Tibial artery (tissue), 4 donors: ENCODE measurements around the gene EI24.
A peak's percentile ranks its signal among the peaks of the same experiment; 100 is the strongest.

Experiments
- DNase-seq, 2 donors: peaks; one replicate each; pipeline ENCODE4 v3.0.0-alpha.2; 2019
- H3K27ac ChIP-seq, 2 donors: fragments of 200-600 bp; sonication (generic) in 1 of 2; 1 replicate in 1 of 2; 2 replicates in 1 of 2; pipeline ENCODE4 v1.5.1; 2018 to 2019; ENCODE audit warnings: mild to moderate bottlenecking in 1 of 2
- H3K27me3 ChIP-seq, 2 donors: fragments of 200-600 bp; sonication (generic) in 1 of 2; one replicate each; pipeline versions ENCODE4 v1.5.1 to v1.6.0; 2016 to 2019
- H3K36me3 ChIP-seq, 3 donors: fragments of 200-600 bp; sonication (generic) in 2 of 3; one replicate each; pipeline ENCODE4 v1.5.1; 2016 to 2019; ENCODE audit warnings: mild to moderate bottlenecking in 2 of 3
- H3K4me1 ChIP-seq, 4 donors: fragments of 200-600 bp; sonication (generic) in 2 of 4; 1 replicate in 3 of 4; 2 replicates in 1 of 4; pipeline ENCODE4 v1.5.1; 2016 to 2019
- H3K4me3 ChIP-seq, 2 donors: fragments of 200-600 bp; sonication (generic) in 1 of 2; 1 replicate in 1 of 2; 2 replicates in 1 of 2; pipeline ENCODE4 v1.5.1; 2018 to 2019; ENCODE audit warnings: mild to moderate bottlenecking in 2 of 2
- H3K9me3 ChIP-seq, 3 donors: fragments of 200-600 bp; sonication (generic) in 1 of 3; one replicate each; pipeline ENCODE4 v1.5.1; 2016 to 2019
- intact Hi-C: fragments of 100-400 bp; cut with DNase I; formaldehyde crosslinking; loops from one replicate; pipeline ENCODE4 v1.15.0; 2023; ENCODE audit warnings: low total_unique reads
- TF ChIP-seq, protein P1 (sequence below), 2 experiments: fragments of 200-600 bp in 1 of 2; fragments of 450-650 bp in 1 of 2; IDR thresholded peaks; one replicate each; pipeline ENCODE4 v1.5.1; 2017 to 2019; ENCODE audit warnings: antibody characterized with exemption in 2 of 2, mild to moderate bottlenecking in 1 of 2, moderate library complexity in 1 of 2

The EI24 gene

DNA sequence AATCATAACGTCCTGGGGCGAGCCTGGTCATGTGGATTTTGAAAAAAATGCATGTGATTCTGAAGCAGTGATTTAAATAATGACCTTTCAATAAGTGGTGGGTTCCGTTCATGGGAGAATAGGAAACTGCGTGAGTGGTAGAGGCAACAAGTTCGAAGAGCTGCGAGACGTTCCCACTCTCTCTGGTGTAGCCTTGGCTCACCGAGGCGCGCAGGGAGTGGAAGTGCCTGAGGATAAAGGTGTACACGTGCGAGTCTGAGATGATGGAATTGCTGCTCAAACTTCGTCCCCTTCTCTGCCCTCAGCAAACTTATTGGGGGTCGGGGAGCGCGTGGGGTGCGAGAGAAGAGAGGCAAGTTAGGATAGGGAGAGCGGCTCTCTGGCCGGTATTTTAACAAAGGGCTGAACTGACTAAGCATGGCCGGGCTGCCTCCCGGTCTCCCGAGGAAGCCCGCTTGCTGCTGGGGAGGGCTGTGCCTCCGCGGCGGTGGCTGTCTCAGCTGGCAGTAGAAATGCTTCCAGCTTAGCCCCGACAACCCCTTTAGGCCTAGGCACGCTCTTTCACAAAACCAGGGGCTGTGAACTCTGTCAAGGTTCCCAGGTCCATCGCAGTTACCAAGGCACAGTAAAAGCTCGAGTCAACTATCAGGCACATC is 22.5 kb downstream of the EI24 start:
- peak; percentile 30 to 67 for DNase-seq
- Histone ChIP-seq H3K4me1 (peaks cover 0 to 33% (median 12%) of the 10 kb centered on the region in 4 donors), H3K27ac (peak overlapping the region; percentile 96 to 99), H3K27me3 (no peaks in the 10 kb centered on the region), H3K4me3 (peak overlapping the region; percentile 87 to 99), H3K36me3 (no peaks in the 10 kb centered on the region), H3K9me3 (no peaks in the 10 kb centered on the region)
- TF ChIP-seq, protein P1, sequence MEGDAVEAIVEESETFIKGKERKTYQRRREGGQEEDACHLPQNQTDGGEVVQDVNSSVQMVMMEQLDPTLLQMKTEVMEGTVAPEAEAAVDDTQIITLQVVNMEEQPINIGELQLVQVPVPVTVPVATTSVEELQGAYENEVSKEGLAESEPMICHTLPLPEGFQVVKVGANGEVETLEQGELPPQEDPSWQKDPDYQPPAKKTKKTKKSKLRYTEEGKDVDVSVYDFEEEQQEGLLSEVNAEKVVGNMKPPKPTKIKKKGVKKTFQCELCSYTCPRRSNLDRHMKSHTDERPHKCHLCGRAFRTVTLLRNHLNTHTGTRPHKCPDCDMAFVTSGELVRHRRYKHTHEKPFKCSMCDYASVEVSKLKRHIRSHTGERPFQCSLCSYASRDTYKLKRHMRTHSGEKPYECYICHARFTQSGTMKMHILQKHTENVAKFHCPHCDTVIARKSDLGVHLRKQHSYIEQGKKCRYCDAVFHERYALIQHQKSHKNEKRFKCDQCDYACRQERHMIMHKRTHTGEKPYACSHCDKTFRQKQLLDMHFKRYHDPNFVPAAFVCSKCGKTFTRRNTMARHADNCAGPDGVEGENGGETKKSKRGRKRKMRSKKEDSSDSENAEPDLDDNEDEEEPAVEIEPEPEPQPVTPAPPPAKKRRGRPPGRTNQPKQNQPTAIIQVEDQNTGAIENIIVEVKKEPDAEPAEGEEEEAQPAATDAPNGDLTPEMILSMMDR (IDR thresholded peaks at IDR 0.05) = no peak
- intact Hi-C loops = no loop called here

DNA sequence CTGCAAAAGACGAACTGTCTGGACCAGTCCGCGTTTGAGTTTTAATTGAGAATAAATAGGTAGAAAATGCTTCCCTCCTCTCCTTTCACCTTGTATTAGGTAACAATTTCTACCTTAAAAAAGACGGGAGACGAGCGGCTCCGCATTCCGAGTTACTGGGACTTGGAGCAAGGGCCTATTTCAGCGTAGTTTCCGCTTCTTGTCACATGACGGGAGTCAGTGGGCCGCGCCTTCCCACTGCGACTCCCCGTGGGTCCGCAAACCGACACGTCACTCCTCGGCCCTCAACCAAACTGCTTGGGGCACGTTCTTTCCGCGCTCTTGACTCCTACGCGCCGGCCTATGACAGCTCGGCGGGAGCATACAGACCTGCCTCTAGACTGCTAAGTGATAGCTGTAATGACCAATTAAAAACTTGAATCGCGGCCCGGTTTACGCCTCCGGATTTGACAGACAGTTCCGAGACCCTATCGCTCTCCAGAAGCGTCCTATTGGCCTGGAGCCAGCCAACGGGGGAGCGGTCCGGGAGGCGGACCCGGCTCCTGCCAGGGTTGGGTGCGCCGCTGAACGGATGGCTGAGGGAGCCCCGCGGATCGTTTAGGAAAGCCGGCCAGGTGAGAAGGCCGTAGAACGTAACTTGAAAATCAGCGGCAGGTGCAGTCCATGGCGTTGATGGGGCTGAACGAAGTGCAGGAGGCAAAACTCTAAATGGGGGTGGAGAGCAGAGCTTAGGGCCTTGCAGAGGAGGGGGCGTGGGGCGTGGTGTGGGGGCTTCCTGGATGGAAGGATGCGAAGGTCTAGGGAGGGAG is 23.2 kb downstream of the EI24 start, which contains the start of gene STT3A:
Gene STT3A, plus strand, starts transcription at position 548 of the 809 bp plus-strand sequence. CDS start 3,064 bp downstream, outside the sequence.
- peak; percentile 100 for DNase-seq
- TF ChIP-seq, protein P1 (IDR thresholded peaks at IDR 0.05) = no peak
- intact Hi-C loops = no loop called here

DNA sequence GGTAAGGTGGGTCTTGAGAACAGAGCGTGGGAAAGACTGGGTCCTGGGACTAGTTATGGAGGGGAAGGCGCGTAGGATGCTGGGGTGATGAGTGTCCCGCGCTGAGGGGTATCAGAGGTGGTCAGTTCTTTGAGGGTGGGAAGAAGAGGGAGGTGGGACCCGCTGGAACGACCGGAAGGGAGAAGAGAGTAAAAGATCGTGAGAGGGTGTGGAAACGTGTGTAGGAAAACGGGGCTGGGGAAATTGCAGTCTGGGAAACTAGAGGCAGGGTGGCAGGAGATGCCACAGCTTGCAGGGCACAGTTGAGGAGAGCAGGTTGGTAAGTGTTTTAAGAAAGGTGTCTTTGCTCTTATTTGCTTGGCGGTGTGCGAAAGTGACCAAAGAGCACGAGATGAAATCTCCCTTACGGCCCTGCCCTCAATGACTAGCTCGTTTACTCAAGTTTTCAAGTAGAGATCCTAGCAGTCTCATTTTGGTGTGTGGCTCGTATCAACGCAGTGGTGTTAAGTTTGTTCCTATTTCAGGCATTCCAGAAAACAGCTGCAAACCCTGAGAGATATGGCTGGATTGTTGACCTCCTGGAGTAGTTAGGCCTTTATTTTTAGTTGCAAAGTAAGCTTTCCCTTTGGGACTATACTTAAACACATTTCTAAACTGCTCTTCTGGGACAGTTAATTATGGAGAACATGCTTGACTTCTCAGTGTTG is 24.0 kb downstream of the EI24 start:
- no peaks in the 10 kb centered on the region for H3K27me3 ChIP-seq
- DNase-seq = peak in 1 of 2 donors; percentile 30
- peaks cover 0 to 33% (median 12%) of the 10 kb centered on the region in 4 donors for H3K4me1 ChIP-seq
- peak overlapping the region; percentile 87 to 99 for H3K4me3 ChIP-seq
- H3K36me3 ChIP-seq = peaks cover 4 to 13% (median 13%) of the 10 kb centered on the region in 3 donors
- intact Hi-C loops = no loop called here
- H3K9me3 ChIP-seq = no peaks in the 10 kb centered on the region
- TF ChIP-seq, protein P1 (IDR thresholded peaks at IDR 0.05) = no peak
- H3K27ac ChIP-seq = peak overlapping the region; percentile 85 to 99

More for the DNA sequence above, 23.2 kb downstream of the EI24 start, which contains the start of gene STT3A:
- Histone ChIP-seq H3K27me3 (no peaks in the 10 kb centered on the region), H3K27ac (peak within 1 kb of the TSS; percentile 96 to 99), H3K4me3 (peak within 1 kb of the TSS; percentile 87 to 99), H3K9me3 (no peaks in the 10 kb centered on the region), H3K36me3 (peaks cover 4 to 6% (median 5%) of the 10 kb centered on the region in 3 donors), H3K4me1 (peaks cover 0 to 33% (median 12%) of the 10 kb centered on the region in 4 donors)

DNA sequence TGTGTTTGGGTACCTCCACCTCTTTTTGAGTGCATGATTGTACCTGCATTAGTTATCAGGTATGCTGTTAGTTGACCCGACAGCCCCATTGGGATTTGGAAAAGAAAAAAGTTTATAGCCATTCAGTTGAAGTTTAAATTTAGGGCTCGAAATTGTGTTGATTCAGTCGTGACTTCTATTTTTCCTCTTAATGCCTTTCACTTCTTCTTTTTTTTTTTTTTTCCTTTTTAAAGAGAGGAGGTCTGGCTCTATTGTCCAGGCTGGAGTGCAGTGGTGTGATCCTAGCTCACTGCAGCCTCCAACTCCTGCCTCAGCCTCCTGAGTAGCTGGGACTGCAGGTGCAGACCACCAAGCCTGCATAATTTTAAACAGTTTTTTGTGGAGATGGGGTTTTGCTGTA is 25.7 kb downstream of the EI24 start:
- TF ChIP-seq, protein P1 (IDR thresholded peaks at IDR 0.05) = no peak
- Histone ChIP-seq H3K9me3 (no peaks in the 10 kb centered on the region), H3K36me3 (peaks cover 18 to 30% (median 20%) of the 10 kb centered on the region in 3 donors), H3K4me1 (peaks cover 0 to 33% (median 12%) of the 10 kb centered on the region in 4 donors), H3K27me3 (no peaks in the 10 kb centered on the region), H3K4me3 (no peak overlapping the region), H3K27ac (no peak overlapping the region)
- DNase-seq = no peak
- intact Hi-C loops = no loop called here

DNA sequence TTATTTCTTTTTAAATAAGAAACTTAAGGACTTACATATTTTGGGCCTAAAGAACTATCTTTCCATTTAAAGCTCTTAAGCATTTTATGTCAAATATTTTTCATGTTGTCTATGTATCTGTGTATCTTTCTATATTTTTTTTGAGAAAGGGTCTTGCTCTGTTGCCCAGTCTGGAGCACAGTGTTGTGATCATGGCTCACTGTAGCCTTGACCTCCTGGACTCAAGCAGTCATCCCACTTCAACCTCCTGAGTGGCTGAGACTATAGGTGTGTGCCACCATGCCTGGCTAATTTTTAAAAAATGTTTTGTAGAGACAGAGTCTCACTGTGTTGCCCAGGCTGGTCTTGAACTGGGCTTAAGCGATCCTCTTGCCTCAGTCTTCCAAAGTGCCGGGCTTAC is 31.4 kb downstream of the EI24 start:
- Histone ChIP-seq H3K36me3 (peaks cover 71 to 87% (median 74%) of the 10 kb centered on the region in 3 donors), H3K27ac (no peak overlapping the region), H3K4me3 (no peak overlapping the region), H3K9me3 (no peaks in the 10 kb centered on the region), H3K4me1 (peaks cover 0 to 15% (median 2%) of the 10 kb centered on the region in 4 donors), H3K27me3 (no peaks in the 10 kb centered on the region)
- intact Hi-C loops = no loop called here
- no peak for DNase-seq
- TF ChIP-seq, protein P1 (IDR thresholded peaks at IDR 0.05) = no peak
